ENCODE measurements around the gene FARS2.
A peak's percentile ranks its signal among the peaks of the same experiment; 100 is the strongest.

Gene FARS2

GRCh38 chr6:5446362-5447075 is 185.2 kb downstream of the FARS2 start:
- Histone ChIP-seq H3K27me3 (ENCODE audit: insufficient read depth, low read length, poor library complexity) (no peaks in the 10 kb centered on the region), H3K36me3 (ENCODE audit: insufficient read depth, low read length) (no peaks in the 10 kb centered on the region), H3K4me2 (ENCODE audit: insufficient read depth, low read length) (no peak overlapping the region), H3K9me3 (ENCODE audit: insufficient read depth, low read length, severe bottlenecking) (no peaks in the 10 kb centered on the region), H3K27ac (ENCODE audit: low read length) (no peak overlapping the region), H4K20me1 (ENCODE audit: insufficient read depth, low read length) (no peaks in the 10 kb centered on the region), H3K79me2 (ENCODE audit: insufficient read depth, low read length) (no peaks in the 10 kb centered on the region), H3K9ac (ENCODE audit: low read depth, low read length) (no peak overlapping the region), H3K4me3 (ENCODE audit: low read depth in 1 of 2, low read length in 2 of 2) (no peak overlapping the region), H2AFZ (ENCODE audit: low read depth, low read length) (no peak overlapping the region), H3K4me1 (ENCODE audit: insufficient read depth, low read length) (no peaks in the 10 kb centered on the region)
- TF ChIP-seq CTCF (IDR thresholded peaks at IDR 0.05; ENCODE audit: borderline replicate concordance, extremely low read depth, low read length, poor library complexity, severe bottlenecking), result no peak
- TF ChIP-seq EZH2 (IDR thresholded peaks at IDR 0.05; ENCODE audit: borderline replicate concordance, low read depth, low read length, severe bottlenecking), result no peak
- 0 out of 3 replicates have a peak, but pooled peaks have one; percentile 42 for ATAC-seq (ENCODE audit: insufficient read depth, low read depth)
- DNase-seq, result no peak

GRCh38 chr6:5447921-5448320 is 186.6 kb downstream of the FARS2 start:
- Histone ChIP-seq H3K36me3 (ENCODE audit: insufficient read depth, low read length) (no peaks in the 10 kb centered on the region), H3K9ac (ENCODE audit: low read depth, low read length) (no peak overlapping the region), H3K27me3 (ENCODE audit: insufficient read depth, low read length, poor library complexity) (no peaks in the 10 kb centered on the region), H4K20me1 (ENCODE audit: insufficient read depth, low read length) (no peaks in the 10 kb centered on the region), H3K4me1 (ENCODE audit: insufficient read depth, low read length) (no peaks in the 10 kb centered on the region), H3K27ac (ENCODE audit: low read length) (no peak overlapping the region), H3K4me2 (ENCODE audit: insufficient read depth, low read length) (no peak overlapping the region), H3K79me2 (ENCODE audit: insufficient read depth, low read length) (no peaks in the 10 kb centered on the region), H3K4me3 (ENCODE audit: low read depth in 1 of 2, low read length in 2 of 2) (no peak overlapping the region), H2AFZ (ENCODE audit: low read depth, low read length) (no peak overlapping the region), H3K9me3 (ENCODE audit: insufficient read depth, low read length, severe bottlenecking) (no peaks in the 10 kb centered on the region)
- ATAC-seq (ENCODE audit: insufficient read depth, low read depth) (no peak), DNase-seq (no peak)
- TF ChIP-seq EZH2 (IDR thresholded peaks at IDR 0.05; ENCODE audit: borderline replicate concordance, low read depth, low read length, severe bottlenecking), result no peak
- TF ChIP-seq CTCF (IDR thresholded peaks at IDR 0.05; ENCODE audit: borderline replicate concordance, extremely low read depth, low read length, poor library complexity, severe bottlenecking), result no peak

GRCh38 chr6:5450073-5450472 is 188.8 kb downstream of the FARS2 start:
- DNase-seq (no peak), ATAC-seq (ENCODE audit: insufficient read depth, low read depth) (no peak)
- no peaks in the 10 kb centered on the region for H3K79me2 ChIP-seq (ENCODE audit: insufficient read depth, low read length)
- no peaks in the 10 kb centered on the region for H3K4me1 ChIP-seq (ENCODE audit: insufficient read depth, low read length)
- H3K9me3 ChIP-seq (ENCODE audit: insufficient read depth, low read length, severe bottlenecking), result no peaks in the 10 kb centered on the region
- H3K4me2 ChIP-seq (ENCODE audit: insufficient read depth, low read length), result no peak overlapping the region
- H3K27ac ChIP-seq (ENCODE audit: low read length), result no peak overlapping the region
- no peak for TF ChIP-seq CTCF (IDR thresholded peaks at IDR 0.05; ENCODE audit: borderline replicate concordance, extremely low read depth, low read length, poor library complexity, severe bottlenecking)
- no peak for TF ChIP-seq EZH2 (IDR thresholded peaks at IDR 0.05; ENCODE audit: borderline replicate concordance, low read depth, low read length, severe bottlenecking)
- H3K4me3 ChIP-seq (ENCODE audit: low read depth in 1 of 2, low read length in 2 of 2), result no peak overlapping the region
- H3K27me3 ChIP-seq (ENCODE audit: insufficient read depth, low read length, poor library complexity), result no peaks in the 10 kb centered on the region
- H3K36me3 ChIP-seq (ENCODE audit: insufficient read depth, low read length), result no peaks in the 10 kb centered on the region; the same call in 1 of the 2 replicates
- no peaks in the 10 kb centered on the region; the same call in 1 of the 2 replicates for H4K20me1 ChIP-seq (ENCODE audit: insufficient read depth, low read length)
- H2AFZ ChIP-seq (ENCODE audit: low read depth, low read length), result no peak overlapping the region
- no peak overlapping the region for H3K9ac ChIP-seq (ENCODE audit: low read depth, low read length)
